GM21390 (cell line): ENCODE results near the gene MSH5.

ENCODE experiments used
- ATAC-seq: cut with Tn5 transposase; IDR thresholded peaks from one replicate; pipeline ENCODE4 v1.9.1; 2021; ENCODE audit not compliant: unreplicated experiment

MSH5 gene

GRCh38 chr6:31712296-31712695 is 27.5 kb upstream of the MSH5 start:
- ATAC-seq, result no peak

DNA sequence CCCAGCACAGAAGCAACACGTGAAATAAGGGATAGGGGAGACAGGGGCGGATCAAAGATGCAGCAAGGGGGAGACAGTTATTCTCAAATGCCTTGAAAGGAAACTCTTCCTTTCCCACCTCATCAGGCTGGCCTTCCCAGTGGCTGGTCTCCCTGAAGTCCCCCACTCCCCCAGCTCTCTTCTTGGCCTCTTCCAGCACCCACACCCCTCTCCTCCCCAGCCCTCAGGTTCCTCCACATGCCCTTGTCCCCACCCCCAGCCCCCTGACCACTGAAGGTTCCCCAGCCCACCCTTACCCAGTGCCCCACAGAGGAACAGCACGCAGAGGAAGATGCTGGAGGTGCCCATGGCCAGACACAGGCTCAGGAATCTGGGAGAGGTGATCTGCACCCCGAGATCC is 26.3 kb upstream of the MSH5 start:
- no peak for ATAC-seq

DNA sequence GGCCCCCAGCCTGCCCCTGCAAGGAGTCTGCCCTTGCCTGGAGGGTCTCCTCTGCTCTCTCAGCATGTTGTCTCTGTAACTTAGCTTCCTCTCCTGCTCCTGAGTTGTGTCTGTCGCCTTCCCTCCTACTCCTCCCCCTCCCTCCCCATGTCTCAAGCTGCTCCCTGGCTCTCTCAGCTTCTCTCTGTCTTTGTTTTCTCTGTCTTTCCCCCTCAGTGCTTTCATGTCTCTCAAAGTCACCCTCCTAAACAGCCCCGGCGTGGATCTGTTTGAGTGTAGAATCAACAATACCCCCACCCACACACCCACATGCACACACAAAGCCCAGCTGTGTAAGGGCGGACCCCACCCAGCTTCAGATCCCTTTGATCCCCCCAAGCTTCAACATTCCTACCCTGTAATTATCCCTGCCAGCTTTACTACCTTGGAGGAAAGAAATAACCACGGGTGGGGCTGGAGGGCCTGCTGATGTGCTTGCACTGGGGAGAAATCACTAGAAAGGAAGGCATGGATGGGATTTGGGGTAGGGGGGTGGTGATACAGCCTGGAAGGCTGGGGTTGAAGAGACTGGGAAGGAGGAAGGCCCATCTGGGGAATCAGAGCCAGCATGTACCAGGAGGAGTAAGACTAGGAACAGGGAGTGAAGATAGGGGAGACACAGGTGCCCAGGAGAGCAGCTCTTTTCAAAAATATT is 25.7 kb upstream of the MSH5 start:
- ATAC-seq, result no peak

DNA sequence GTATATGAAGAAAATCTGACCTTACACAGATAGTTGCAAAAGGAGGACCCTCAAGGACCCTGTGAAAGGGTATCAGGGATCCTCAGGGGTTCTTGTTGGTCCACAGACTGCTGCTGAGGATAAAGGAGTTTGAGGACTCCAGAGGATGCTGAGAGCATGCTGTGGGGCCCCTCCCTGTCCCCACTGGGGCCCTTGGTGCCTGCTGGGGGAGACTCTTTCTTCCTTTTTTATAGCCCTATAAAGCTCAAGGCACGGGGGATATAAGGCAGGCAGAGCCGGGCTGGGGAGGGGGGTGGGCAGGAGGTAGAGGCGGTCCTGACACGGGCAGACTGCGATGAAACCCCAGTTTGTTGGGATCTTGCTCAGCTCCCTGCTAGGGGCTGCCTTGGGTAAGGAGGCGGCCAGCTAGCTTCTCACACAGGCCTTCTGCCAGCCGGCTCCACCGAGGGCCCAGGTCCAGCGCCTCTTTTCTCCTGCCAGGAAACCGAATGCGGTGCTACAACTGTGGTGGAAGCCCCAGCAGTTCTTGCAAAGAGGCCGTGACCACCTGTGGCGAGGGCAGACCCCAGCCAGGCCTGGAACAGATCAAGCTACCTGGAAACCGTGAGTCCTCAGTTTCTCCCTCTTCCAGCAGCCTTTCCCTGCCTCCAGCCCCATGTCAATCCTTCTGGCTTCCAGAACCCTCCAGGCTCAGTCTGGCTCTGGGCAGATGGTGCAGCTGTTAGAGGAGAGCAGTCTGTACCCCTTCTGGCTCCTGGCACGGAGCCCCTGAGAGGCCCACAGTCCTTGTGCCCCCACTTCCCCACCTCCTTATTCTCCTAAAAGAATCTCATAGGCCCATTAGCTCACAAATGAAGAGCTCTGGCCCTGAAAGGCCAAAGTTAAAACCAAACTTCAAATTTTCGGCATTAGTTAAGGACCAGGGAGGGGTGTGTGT is 24.5 kb upstream of the MSH5 start, which contains the start of gene LY6G6D:
Gene LY6G6D (plus strand): TSS at position 327 of the 937 bp plus-strand sequence. CDS start 8 bp downstream, at position 335.
- no peak for ATAC-seq

DNA sequence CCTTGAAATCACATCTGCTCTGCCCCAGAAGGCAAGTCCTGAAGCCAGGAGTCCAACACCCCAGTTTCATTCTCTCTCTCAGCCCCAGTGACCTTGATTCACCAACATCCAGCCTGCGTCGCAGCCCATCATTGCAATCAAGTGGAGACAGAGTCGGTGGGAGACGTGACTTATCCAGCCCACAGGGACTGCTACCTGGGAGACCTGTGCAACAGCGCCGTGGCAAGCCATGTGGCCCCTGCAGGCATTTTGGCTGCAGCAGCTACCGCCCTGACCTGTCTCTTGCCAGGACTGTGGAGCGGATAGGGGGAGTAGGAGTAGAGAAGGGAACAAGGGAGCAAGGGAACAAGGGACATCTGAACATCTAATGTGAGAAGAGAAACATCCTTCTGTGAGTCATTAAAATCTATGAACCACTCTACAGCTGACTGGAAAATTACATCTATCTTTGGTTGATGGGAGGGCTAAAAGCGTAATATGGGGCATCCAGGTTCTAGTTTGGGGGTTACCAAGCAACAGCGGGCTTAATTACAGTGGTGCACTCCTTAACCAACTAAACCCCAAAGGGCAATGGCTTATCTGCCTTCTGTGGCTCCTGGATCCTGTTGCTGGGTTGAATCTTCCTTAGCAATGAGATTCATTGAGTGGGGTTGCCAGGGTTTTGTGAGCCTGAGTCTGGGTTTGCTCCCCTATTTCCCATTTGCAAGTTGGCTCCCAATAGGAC is 22.1 kb upstream of the MSH5 start:
- no peak for ATAC-seq

DNA sequence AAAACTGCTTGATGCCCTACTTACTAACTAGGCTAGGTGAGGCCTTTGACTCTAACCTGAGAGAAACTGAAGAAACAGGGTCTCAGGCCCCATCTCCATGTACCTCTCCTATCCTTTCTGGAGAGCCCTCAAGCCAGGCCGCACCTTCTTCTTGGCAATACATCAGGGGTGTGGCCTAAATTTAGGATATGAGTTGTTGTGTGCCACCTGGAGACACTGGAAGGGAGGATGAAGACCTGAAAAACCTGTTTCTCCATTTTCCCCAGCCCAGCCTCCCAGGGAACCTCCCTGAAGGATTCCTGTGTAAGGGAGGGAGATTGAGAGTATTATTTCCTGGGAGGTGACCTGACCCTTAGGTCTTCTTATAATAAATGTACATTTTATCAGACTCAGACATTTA is 21.5 kb upstream of the MSH5 start:
- ATAC-seq, result no peak

GRCh38 chr6:31719001-31719400 is 20.8 kb upstream of the MSH5 start:
- no peak for ATAC-seq

- ATAC-seq, result no peak
Observed at GRCh38 chr6:31720196-31720770, 19.5 kb upstream of the MSH5 start.

- no peak for ATAC-seq
Observed at GRCh38 chr6:31721351-31722020, 18.3 kb upstream of the MSH5 start, which contains the start of gene LY6G6C. Gene LY6G6C (minus strand): TSS chr6:31721746. CDS start chr6:31721679, 67 bp downstream.

DNA sequence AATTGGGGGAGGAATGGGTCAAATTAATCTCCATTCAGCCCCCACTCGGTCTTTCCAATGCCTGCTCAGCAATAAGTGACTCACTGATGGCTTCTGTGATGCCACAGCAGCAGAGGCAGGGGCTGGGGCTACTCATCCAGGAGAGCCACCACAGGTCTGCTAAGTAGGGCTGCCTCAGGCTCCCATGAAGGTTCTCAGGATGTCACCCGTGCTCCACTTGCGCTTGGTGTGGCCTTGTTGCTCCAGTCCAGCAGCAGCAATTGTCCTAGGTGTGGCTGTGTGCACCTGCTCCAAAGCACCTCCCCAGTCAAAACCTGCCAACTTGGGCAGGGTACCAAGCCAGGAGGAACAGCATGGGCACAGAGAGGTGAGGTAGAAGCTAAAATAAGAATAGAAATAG is 17.6 kb upstream of the MSH5 start:
- no peak for ATAC-seq

- no peak for ATAC-seq
Observed at GRCh38 chr6:31723245-31723979, 16.4 kb upstream of the MSH5 start, which contains the start of gene MPIG6B. Gene MPIG6B (plus strand): TSS chr6:31723373. CDS start chr6:31723384, 11 bp downstream.

DNA sequence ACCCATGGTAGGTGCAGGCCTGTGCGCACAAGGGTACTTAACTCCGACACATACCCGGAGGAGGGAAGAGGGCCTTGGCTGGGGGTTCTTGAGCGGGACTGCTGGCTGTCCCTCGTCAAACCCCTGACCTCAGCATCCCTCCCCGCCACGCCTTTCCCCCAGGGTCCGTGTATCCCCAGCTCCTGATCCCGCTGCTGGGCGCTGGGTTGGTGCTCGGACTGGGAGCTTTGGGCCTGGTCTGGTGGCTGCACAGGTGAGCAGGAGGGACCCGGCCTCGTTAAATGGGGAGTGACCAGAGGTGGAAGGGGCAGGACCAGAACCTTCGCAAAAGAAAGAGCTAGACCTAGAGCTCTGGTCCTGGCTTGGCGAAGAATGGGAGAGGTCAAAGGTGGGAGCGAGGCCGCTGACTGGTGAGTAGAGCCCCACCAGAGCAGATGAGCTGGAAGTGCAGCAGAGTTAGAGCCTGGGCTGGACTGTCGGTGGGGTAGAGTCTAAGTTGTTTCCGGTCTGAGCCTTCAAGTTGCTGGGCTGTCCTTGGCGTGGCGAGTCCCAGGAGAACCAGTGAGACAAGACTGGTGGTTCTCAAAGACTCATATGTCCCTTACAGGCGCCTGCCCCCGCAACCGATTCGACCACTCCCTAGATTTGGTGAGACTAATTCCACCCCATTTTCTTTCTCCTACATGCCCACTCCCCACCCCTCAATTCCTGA is 15.7 kb upstream of the MSH5 start:
- ATAC-seq, result no peak

DNA sequence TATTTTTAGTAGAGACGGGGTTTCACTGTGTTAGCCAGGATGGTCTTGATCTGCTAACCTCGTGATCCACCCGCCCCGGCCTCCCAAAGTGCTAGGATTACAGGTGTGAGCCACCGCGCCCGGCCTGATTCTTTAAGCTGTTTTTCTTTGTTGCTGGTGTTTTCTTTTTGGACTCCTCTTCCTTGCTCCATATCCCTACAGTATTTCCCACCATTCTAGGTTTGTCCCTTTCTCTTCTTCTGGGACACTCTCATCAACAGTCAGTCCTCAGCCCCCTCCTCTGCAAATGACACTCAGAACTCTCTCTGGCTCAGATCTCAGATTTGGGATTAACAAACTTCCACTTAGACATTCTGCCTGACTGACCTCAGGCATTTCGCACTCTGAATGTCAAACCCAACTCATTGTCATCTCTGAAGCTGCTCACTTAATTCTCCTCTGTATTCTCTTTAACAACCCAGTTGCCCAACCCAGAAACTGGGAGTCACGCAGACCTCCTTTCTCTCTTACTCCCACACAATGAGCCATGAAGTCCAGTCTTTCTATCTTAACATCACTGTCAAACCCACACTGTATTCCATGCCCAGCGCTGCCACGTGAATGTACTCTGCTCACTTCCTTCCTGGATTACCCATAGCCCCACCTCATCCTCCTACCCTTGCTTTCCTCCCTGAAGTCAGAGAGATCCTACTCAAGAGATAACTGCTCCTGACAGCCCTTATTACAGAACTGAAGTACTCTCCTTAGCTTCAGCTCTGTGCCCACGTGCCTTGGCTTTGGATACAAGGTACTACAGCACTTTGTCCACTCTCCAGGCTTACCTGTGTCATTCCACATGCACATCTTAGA is 14.1 kb upstream of the MSH5 start:
- ATAC-seq, result no peak

DNA sequence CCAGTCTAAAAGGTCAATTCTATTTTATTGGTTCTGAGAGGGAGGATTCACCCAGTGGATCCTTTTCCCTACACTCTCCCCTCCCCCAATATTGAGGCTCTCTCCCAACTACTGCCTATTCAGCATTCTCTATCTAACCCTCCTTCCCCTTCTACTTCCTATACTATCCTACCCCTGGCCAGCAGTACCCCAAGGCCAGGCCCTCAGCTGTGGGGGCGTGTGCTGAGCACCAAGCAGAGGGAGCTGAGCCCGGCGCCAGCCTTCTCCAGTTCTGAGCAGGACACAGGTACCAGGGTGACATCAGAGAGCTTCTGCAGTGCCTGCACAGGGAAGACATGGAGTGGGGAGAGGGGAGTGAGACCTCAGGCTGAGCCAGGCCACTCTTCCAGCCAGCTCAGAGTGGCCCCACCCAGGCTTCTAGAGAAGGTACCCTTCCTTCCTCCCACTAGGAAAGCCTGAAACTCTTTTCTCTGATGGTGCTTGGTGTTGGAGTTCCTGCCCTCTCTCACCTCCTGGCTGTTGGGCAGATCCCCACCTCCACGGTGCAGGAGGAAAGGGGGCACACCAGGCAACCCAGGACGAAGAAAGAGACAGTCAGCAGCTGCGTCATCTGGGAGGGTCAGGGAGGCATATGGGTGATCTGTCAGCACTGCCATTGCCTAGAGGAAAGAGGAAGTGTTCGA is 12.6 kb upstream of the MSH5 start:
- ATAC-seq, result no peak

GRCh38 chr6:31727717-31728671 is 11.8 kb upstream of the MSH5 start:
- ATAC-seq, result no peak

- ATAC-seq, result no peak
Observed at GRCh38 chr6:31728767-31729514, 10.9 kb upstream of the MSH5 start, which contains the start of gene DDAH2. Gene DDAH2 (minus strand): TSS chr6:31729299. CDS start chr6:31729161, 138 bp downstream.
